SK-N-SH (cell line): ENCODE data around the gene GSG1L. TPM values are rescaled to one million over a fixed set of nuclear protein-coding genes. Genes with fewer than 3 reads are reported as not detected.

Experiments
- CTCF ChIA-PET: fragments of 300-600, 350-600 bp; formaldehyde crosslinking; extraction: SDS; loops from one replicate; lab custom pipeline; 2021; lab: Yijun Ruan, JAX
- POLR2A ChIA-PET: fragments of 350-600 bp; sonication (Branson Sonifier 250); formaldehyde crosslinking; extraction: SDS; loops from one replicate; lab custom pipeline; 2020; ENCODE audit warnings: antibody characterized with exemption, inconsistent platforms; lab: Yijun Ruan, JAX
- DNase-seq: peaks from one replicate; pipeline ENCODE4 v3.0.0; 2012
- H2AFZ ChIP-seq: fragments of 200-600 bp; sonication (generic); 2 replicates; pipeline ENCODE4 v1.8.1; 2016; ENCODE audit warnings: antibody characterized with exemption, mild to moderate bottlenecking, low read depth
- H3F3A ChIP-seq: fragments of 200-600 bp; sonication (generic); replicated peaks from 2 replicates; pipeline ENCODE3; 2016; ENCODE audit warnings: antibody characterized with exemption, mild to moderate bottlenecking; ENCODE audit not compliant: insufficient read depth
- H3K27ac ChIP-seq, 2 experiments: fragments of 200-500 bp in 1 of 2; fragments of 200-600 bp in 1 of 2; sonication (Bioruptor generic) in 1 of 2; sonication (generic), shearing (Covaris generic) in 1 of 2; 2 replicates each; pipeline versions ENCODE4 v1.5.1 to v1.6.1; 2014 to 2016; ENCODE audit warnings: low read depth in 2 of 2, inconsistent platforms in 1 of 2, low read length in 1 of 2, mild to moderate bottlenecking in 1 of 2, mixed read lengths in 1 of 2
- H3K27me3 ChIP-seq: fragments of 200-600 bp; sonication (generic), shearing (Covaris generic); 2 replicates; pipeline ENCODE4 v1.6.1; 2016; ENCODE audit warnings: mixed run types; ENCODE audit not compliant: insufficient read depth
- H3K36me3 ChIP-seq, 2 experiments: fragments of 200-500 bp in 1 of 2; fragments of 200-600 bp in 1 of 2; sonication (Bioruptor generic) in 1 of 2; sonication (generic) in 1 of 2; replicated peaks in 1 of 2; 2 replicates each; pipeline versions ENCODE3 to v1.5.1; 2014 to 2016; ENCODE audit warnings: low read length in 1 of 2, mild to moderate bottlenecking in 1 of 2; ENCODE audit not compliant: insufficient read depth in 2 of 2, control insufficient read depth in 1 of 2
- H3K4me1 ChIP-seq, 2 experiments: fragments of 200-500 bp in 1 of 2; fragments of 200-600 bp in 1 of 2; sonication (Bioruptor generic) in 1 of 2; sonication (generic), shearing (Covaris generic) in 1 of 2; 2 replicates each; pipeline versions ENCODE4 v1.5.1 to v1.6.1; 2014 to 2016; ENCODE audit warnings: low read depth in 1 of 2, low read length in 1 of 2, mixed run types in 1 of 2; ENCODE audit not compliant: insufficient read depth in 2 of 2, control insufficient read depth in 1 of 2
- H3K4me2 ChIP-seq: fragments of 200-600 bp; sonication (generic), shearing (Covaris generic); 2 replicates; pipeline ENCODE4 v1.6.1; 2017; ENCODE audit warnings: mixed run types
- H3K4me3 ChIP-seq, 2 experiments: fragments of 200-500 bp in 1 of 2; fragments of 200-600 bp in 1 of 2; sonication (Bioruptor generic) in 1 of 2; sonication (generic), shearing (Covaris generic) in 1 of 2; 2 replicates each; pipeline versions ENCODE4 v1.5.1 to v1.8.1; 2014 to 2016; ENCODE audit warnings: low read depth in 2 of 2, inconsistent platforms in 1 of 2, low read length in 1 of 2, mild to moderate bottlenecking in 1 of 2, mixed read lengths in 1 of 2, moderate library complexity in 1 of 2
- H3K79me2 ChIP-seq: fragments of 200-600 bp; sonication (generic); 2 replicates; pipeline ENCODE4 v1.8.1; 2017; ENCODE audit warnings: mild to moderate bottlenecking; ENCODE audit not compliant: insufficient read depth
- H3K9ac ChIP-seq: fragments of 200-600 bp; sonication (generic); 2 replicates; pipeline ENCODE4 v1.6.1; 2017; ENCODE audit warnings: mixed run types
- H3K9me2 ChIP-seq: fragments of 200-600 bp; sonication (generic); 2 replicates; pipeline ENCODE4 v1.6.1; 2017; ENCODE audit warnings: mixed run types
- H3K9me3 ChIP-seq: fragments of 200-600 bp; sonication (generic); 2 replicates; pipeline ENCODE4 v1.6.1; 2017; ENCODE audit warnings: mixed run types, mild to moderate bottlenecking, moderate library complexity
- H4K20me1 ChIP-seq: fragments of 200-600 bp; sonication (generic); 2 replicates; pipeline ENCODE4 v1.6.1; 2017; ENCODE audit warnings: mild to moderate bottlenecking, mixed run types; ENCODE audit not compliant: insufficient read depth
- CHD2 ChIP-seq: fragments of 150-350 bp; IDR thresholded peaks from 2 replicates; pipeline ENCODE4 v1.6.1; 2018; ENCODE audit warnings: low read length; ENCODE audit not compliant: partially characterized antibody
- CTCF ChIP-seq: fragments of 200-600 bp; sonication (generic); IDR thresholded peaks from 2 replicates; pipeline ENCODE4 v1.6.1; 2017; ENCODE audit warnings: antibody characterized with exemption, mild to moderate bottlenecking, moderate library complexity
- ELF1 ChIP-seq: IDR thresholded peaks from 2 replicates; pipeline ENCODE4 v1.4.0; 2012
- EP300 ChIP-seq, 2 experiments: IDR thresholded peaks; 2 replicates each; pipeline versions ENCODE4 v1.4.0 to v1.6.1; 2012; ENCODE audit warnings: borderline replicate concordance in 1 of 2, low read depth in 1 of 2, low read length in 1 of 2
- FOXM1 ChIP-seq: IDR thresholded peaks from 2 replicates; pipeline ENCODE4 v1.4.0; 2012; ENCODE audit warnings: low read depth, mild to moderate bottlenecking
- GABPA ChIP-seq: IDR thresholded peaks from 2 replicates; pipeline ENCODE4 v1.4.0; 2012; ENCODE audit warnings: low read depth, mild to moderate bottlenecking
- GATA2 ChIP-seq: sonication (generic); formaldehyde crosslinking; IDR thresholded peaks from 2 replicates; pipeline ENCODE4 v1.5.0; 2020; ENCODE audit warnings: mild to moderate bottlenecking, missing genetic modification reagents
- IRF3 ChIP-seq: fragments of 150-350 bp; IDR thresholded peaks from 2 replicates; pipeline ENCODE4 v1.6.1; 2016; ENCODE audit warnings: mild to moderate bottlenecking, low read depth, low read length
- MEF2A ChIP-seq: IDR thresholded peaks from 2 replicates; pipeline ENCODE4 v1.4.0; 2012; ENCODE audit warnings: low read depth, borderline replicate concordance
- PBX3 ChIP-seq: IDR thresholded peaks from 2 replicates; pipeline ENCODE4; 2012
- POLR2AphosphoS5 ChIP-seq: IDR thresholded peaks from 2 replicates; pipeline ENCODE4 v1.6.1; 2012; ENCODE audit warnings: low read depth, low read length
- REST ChIP-seq: IDR thresholded peaks from 2 replicates; pipeline ENCODE4 v1.6.1; 2012; ENCODE audit warnings: mild to moderate bottlenecking, low read depth, low read length, moderate library complexity
- RXRA ChIP-seq: IDR thresholded peaks from 2 replicates; pipeline ENCODE4 v1.4.0; 2012; ENCODE audit warnings: low read depth, mild to moderate bottlenecking, borderline replicate concordance
- TCF12 ChIP-seq: IDR thresholded peaks from 2 replicates; pipeline ENCODE4 v1.4.0; 2012
- TEAD4 ChIP-seq: IDR thresholded peaks from 2 replicates; pipeline ENCODE4 v1.4.0; 2012; ENCODE audit warnings: mild to moderate bottlenecking, borderline replicate concordance; ENCODE audit not compliant: insufficient read depth
- USF1 ChIP-seq: IDR thresholded peaks from 2 replicates; pipeline ENCODE4 v1.4.0; 2012; ENCODE audit warnings: low read depth, borderline replicate concordance
- YY1 ChIP-seq: IDR thresholded peaks from 2 replicates; pipeline ENCODE4 v1.4.0; 2012; ENCODE audit warnings: low read depth, mild to moderate bottlenecking
- WGBS: methylation state at CpG from one replicate; pipeline ENCODE4 v1.1.6; 2017; ENCODE audit warnings: low lambda C conversion rate; 5-methylcytosine and 5-hydroxymethylcytosine counted together
- polyA plus RNA-seq, 3 experiments: library from polyadenylated mRNA; depleted of rRNA; stranded (reverse); fragments of >200 nt; gene quantifications; 2 replicates each; pipeline ENCODE4 v1.2.3, GENCODE V29; 2012

GSG1L gene
- polyA plus RNA-seq, 1 of the 3 experiments (the other 2 are of a cell fraction), result not detected

DNA sequence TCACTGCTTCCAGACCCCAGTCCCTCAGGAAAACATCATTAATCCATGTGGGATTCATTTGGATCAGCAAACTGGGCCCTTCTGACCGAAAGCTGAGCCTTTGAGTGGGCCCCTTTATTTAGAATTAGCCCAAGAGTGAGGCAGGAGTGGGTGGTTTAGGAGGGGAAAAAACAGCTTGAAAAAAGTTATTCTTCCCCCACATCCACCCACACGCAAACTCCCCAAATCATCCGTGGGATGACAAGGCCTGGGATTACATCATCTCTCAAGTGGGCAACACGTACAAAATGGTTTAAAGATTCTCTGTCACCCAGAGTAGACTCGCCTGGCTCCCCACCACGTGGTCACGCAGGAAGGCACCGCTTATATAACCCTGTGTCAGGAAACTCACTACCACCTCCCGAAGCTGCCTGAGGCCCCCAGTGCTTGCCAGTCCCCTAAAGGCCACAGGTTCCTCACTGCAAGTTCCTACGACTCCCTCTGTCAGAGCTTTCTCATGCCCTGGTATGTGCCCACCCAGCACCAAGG, 27.6 kb downstream of the GSG1L start:
- Histone ChIP-seq H3F3A (no peaks in the 10 kb centered on the region), H3K27me3 (peaks cover 6% of the 10 kb centered on the region; the same call in 1 of the 2 replicates), H3K4me3 (no peak overlapping the region), H2AFZ (no peak overlapping the region), H3K36me3 (no peaks in the 10 kb centered on the region), H3K9ac (no peak overlapping the region), H3K27ac (no peak overlapping the region), H3K4me2 (no peak overlapping the region), H3K4me1 (no peaks in the 10 kb centered on the region), H3K9me3 (no peaks in the 10 kb centered on the region), H4K20me1 (no peaks in the 10 kb centered on the region), H3K79me2 (no peaks in the 10 kb centered on the region), H3K9me2 (no peaks in the 10 kb centered on the region)
- ChIA-PET POLR2A (no interaction called here), CTCF (interaction anchor here (0.7 to 2.5 kb wide), 6 partner anchors 8 to 63 kb away, joined by 3 to 14 read pairs (median 4); no protein-coding TSS in a partner anchor)
- DNase-seq, result no peak
- 50% methylated on average over 10 of the region's 10 CpGs for WGBS
- TF ChIP-seq TEAD4 (no peak), EP300 (IDR thresholded peaks at IDR 0.05; ENCODE audit: borderline replicate concordance in 1 of 2, low read depth in 1 of 2, low read length in 1 of 2) (no peak), TCF12 (no peak), RXRA (no peak), POLR2AphosphoS5 (no peak), GABPA (no peak), CTCF (no peak), MEF2A (no peak), ELF1 (no peak), CHD2 (no peak), USF1 (no peak)

DNA sequence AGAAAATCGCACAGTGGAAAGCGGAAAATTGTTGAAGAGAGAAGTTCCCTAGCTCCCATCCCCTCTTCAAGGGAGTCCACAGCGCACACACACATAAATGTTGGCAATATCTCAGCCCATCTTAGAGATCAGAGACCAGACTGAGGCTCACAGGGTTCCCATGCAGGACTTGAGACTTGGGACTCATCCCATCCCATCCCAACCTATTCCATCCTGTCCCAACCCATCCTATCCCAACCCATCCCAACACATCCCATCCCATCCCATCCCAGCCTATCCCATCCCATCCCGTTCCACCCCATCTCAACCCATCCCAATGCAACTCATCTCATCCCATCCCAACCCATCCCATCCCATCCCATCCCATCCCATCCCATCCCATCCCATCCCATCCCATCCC, 29.6 kb downstream of the GSG1L start:
- CTCF ChIA-PET, result interaction anchor here (2.5 kb wide), 1 partner anchor 61 kb away, joined by 6 read pairs; no protein-coding TSS in a partner anchor
- no peak overlapping the region for H3K4me2 ChIP-seq
- no peaks in the 10 kb centered on the region for H3K36me3 ChIP-seq
- 29% methylated on average over 4 of the region's 4 CpGs for WGBS
- H3K9ac ChIP-seq, result no peak overlapping the region
- H2AFZ ChIP-seq, result no peak overlapping the region
- H3K4me3 ChIP-seq, result no peak overlapping the region
- H3K4me1 ChIP-seq, result no peaks in the 10 kb centered on the region
- no peaks in the 10 kb centered on the region for H3K9me2 ChIP-seq
- no peaks in the 10 kb centered on the region for H3K9me3 ChIP-seq
- no peaks in the 10 kb centered on the region for H4K20me1 ChIP-seq
- H3K27me3 ChIP-seq, result peaks cover 6% of the 10 kb centered on the region; the same call in 1 of the 2 replicates
- POLR2A ChIA-PET, result no interaction called here
- no peak for DNase-seq
- no peaks in the 10 kb centered on the region for H3K79me2 ChIP-seq
- H3K27ac ChIP-seq, result no peak overlapping the region
- H3F3A ChIP-seq, result no peaks in the 10 kb centered on the region
- TF ChIP-seq FOXM1, result no peak
- no peak for TF ChIP-seq EP300 (IDR thresholded peaks at IDR 0.05; ENCODE audit: borderline replicate concordance in 1 of 2, low read depth in 1 of 2, low read length in 1 of 2)
- TF ChIP-seq GABPA, result no peak
- TF ChIP-seq PBX3, result no peak
- no peak for TF ChIP-seq IRF3
- TF ChIP-seq YY1, result no peak
- TF ChIP-seq TEAD4, result no peak
- no peak for TF ChIP-seq REST
- no peak for TF ChIP-seq GATA2
- no peak for TF ChIP-seq TCF12
